GM19043 (cell line): ENCODE results near the gene IL13RA1.
A peak's percentile ranks its signal among the peaks of the same experiment; 100 is the strongest.
"Not testable (repeated sequence)": the region's sequence is repeated elsewhere in the genome, so short reads cannot be mapped to it uniquely, and the experiment has no call there.

Experiments used
- ATAC-seq: cut with Tn5 transposase; IDR thresholded peaks from one replicate; pipeline ENCODE4 v1.9.1; 2021; ENCODE audit warnings: low read depth; ENCODE audit not compliant: unreplicated experiment

The IL13RA1 gene

GRCh38 chrX:118727686-118728339, 407 bp downstream of the IL13RA1 start:
- ATAC-seq: no peak

GRCh38 chrX:118729042-118729652, 1.7 kb downstream of the IL13RA1 start:
- no peak for ATAC-seq

GRCh38 chrX:118730500-118731247, 3.3 kb downstream of the IL13RA1 start:
- no peak for ATAC-seq

GRCh38 chrX:118732551-118732950, 5.1 kb downstream of the IL13RA1 start:
- not testable (repeated sequence) for ATAC-seq

- no peak for ATAC-seq
Measured at GRCh38 chrX:118734909-118735308, 7.5 kb downstream of the IL13RA1 start.

GRCh38 chrX:118736394-118737010, 9.1 kb downstream of the IL13RA1 start:
- peak; percentile 84 for ATAC-seq

- ATAC-seq: no peak
Measured at GRCh38 chrX:118739577-118739976, 12.2 kb downstream of the IL13RA1 start.

- ATAC-seq: no peak
Measured at GRCh38 chrX:118740276-118740889, 13.0 kb downstream of the IL13RA1 start.

- no peak for ATAC-seq
Measured at GRCh38 chrX:118742176-118742575, 14.8 kb downstream of the IL13RA1 start.

GRCh38 chrX:118745570-118745969, 18.2 kb downstream of the IL13RA1 start:
- ATAC-seq: no peak

GRCh38 chrX:118751950-118752783, 24.8 kb downstream of the IL13RA1 start:
- peak; percentile 79 for ATAC-seq

- no peak for ATAC-seq
Measured at GRCh38 chrX:118755633-118756032, 28.2 kb downstream of the IL13RA1 start.

- ATAC-seq: no peak
Measured at GRCh38 chrX:118756101-118756500, 28.7 kb downstream of the IL13RA1 start.

GRCh38 chrX:118758511-118758910, 31.1 kb downstream of the IL13RA1 start:
- ATAC-seq: no peak

- no peak for ATAC-seq
Measured at GRCh38 chrX:118760025-118760424, 32.6 kb downstream of the IL13RA1 start.

GRCh38 chrX:118761939-118762707, 34.7 kb downstream of the IL13RA1 start:
- ATAC-seq: no peak

GRCh38 chrX:118763489-118763888, 36.1 kb downstream of the IL13RA1 start:
- ATAC-seq: no peak

GRCh38 chrX:118764122-118764521, 36.7 kb downstream of the IL13RA1 start:
- ATAC-seq: no peak

GRCh38 chrX:118770133-118770760, 42.8 kb downstream of the IL13RA1 start:
- ATAC-seq: no peak
